ENCODE results near the gene PDE12. TPM values are rescaled to one million over a fixed set of nuclear protein-coding genes. Genes with fewer than 3 reads are reported as not detected.

Gene PDE12
- total and polyA plus RNA-seq, 2 donors (not counting 3 experiments of a cell fraction or from before 2014, with no cell fraction given): 12.8 to 20.4 TPM

GRCh38 chr3:57575966-57576626, 20.0 kb downstream of the PDE12 start:
- dilution Hi-C loops (cut with MboI; ENCODE audit: extremely low pct_ligation_motif_present, low sequenced_read_pairs) (no loop called here), intact Hi-C loops (cut with micrococcal nuclease) (no loop called here)
- POLR2A ChIA-PET: no interaction called here

More at GRCh38 chr3:57575966-57576626, 20.0 kb downstream of the PDE12 start:
- peaks cover 2% of the 10 kb centered on the region for H4K20me1 ChIP-seq (replicated peaks; ENCODE audit: control insufficient read depth, extremely low read depth, insufficient read depth, low read length)
- H2AFZ ChIP-seq (ENCODE audit: low read depth, low read length): no peak overlapping the region
- FAIRE-seq (no peak), DNase-seq (ENCODE audit: low read depth, low spot score) (no peak)
- no peak overlapping the region for H3K4me3 ChIP-seq (replicated peaks in 1 of 3; ENCODE audit: insufficient read depth in 1 of 3, low read depth in 1 of 3, low read length in 3 of 3)
- H3K9me1 ChIP-seq (replicated peaks; ENCODE audit: control insufficient read depth, extremely low read depth, insufficient read depth, low read length): no peaks in the 10 kb centered on the region
- CTCF ChIA-PET: interaction anchor here (1.5 to 7.7 kb wide), 3 partner anchors 9 to 179 kb away, joined by 5 to 48 read pairs (median 6); no protein-coding TSS in a partner anchor
- no peak overlapping the region for H3K4me2 ChIP-seq (ENCODE audit: insufficient read depth, low read length)
- H3K9ac ChIP-seq (replicated peaks; ENCODE audit: extremely low read depth, insufficient read depth, low read length): no peak overlapping the region
- no TSS peak for BruUV-seq (replicated peaks)
- no peak overlapping the region for H3K27ac ChIP-seq (ENCODE audit: insufficient read depth, low read depth, low read length)
- peaks cover 61% of the 10 kb centered on the region for H3K79me2 ChIP-seq (ENCODE audit: control insufficient read depth, insufficient read depth, low read length)
- TF ChIP-seq CTCF (IDR thresholded peaks at IDR 0.05; ENCODE audit: extremely low read depth in 1 of 2, insufficient read depth in 1 of 2, low read depth in 1 of 2, low read length in 2 of 2): no peak
- no peak for TF ChIP-seq MYC (IDR thresholded peaks at IDR 0.05; ENCODE audit: low read depth, low read length)
- H3K27me3 ChIP-seq (ENCODE audit: control insufficient read depth in 2 of 2, insufficient read depth in 2 of 2, low read length in 2 of 2): no peaks in the 10 kb centered on the region
- no peaks in the 10 kb centered on the region for H3K4me1 ChIP-seq (ENCODE audit: control insufficient read depth, extremely low read depth, insufficient read depth, low read length)
- no peaks in the 10 kb centered on the region for H3K9me3 ChIP-seq (replicated peaks; ENCODE audit: control insufficient read depth, insufficient read depth, low read length)
- peaks cover 16 to 43% of the 10 kb centered on the region in 2 experiments for H3K36me3 ChIP-seq (ENCODE audit: control insufficient read depth in 2 of 2, extremely low read depth in 1 of 2, insufficient read depth in 2 of 2, low read length in 2 of 2)
